Measurements from ENCODE around the gene MCM5.
"Not testable (repeated sequence)": the region's sequence is repeated elsewhere in the genome, so short reads cannot be mapped to it uniquely, and the experiment has no call there.

MCM5 gene

DNA sequence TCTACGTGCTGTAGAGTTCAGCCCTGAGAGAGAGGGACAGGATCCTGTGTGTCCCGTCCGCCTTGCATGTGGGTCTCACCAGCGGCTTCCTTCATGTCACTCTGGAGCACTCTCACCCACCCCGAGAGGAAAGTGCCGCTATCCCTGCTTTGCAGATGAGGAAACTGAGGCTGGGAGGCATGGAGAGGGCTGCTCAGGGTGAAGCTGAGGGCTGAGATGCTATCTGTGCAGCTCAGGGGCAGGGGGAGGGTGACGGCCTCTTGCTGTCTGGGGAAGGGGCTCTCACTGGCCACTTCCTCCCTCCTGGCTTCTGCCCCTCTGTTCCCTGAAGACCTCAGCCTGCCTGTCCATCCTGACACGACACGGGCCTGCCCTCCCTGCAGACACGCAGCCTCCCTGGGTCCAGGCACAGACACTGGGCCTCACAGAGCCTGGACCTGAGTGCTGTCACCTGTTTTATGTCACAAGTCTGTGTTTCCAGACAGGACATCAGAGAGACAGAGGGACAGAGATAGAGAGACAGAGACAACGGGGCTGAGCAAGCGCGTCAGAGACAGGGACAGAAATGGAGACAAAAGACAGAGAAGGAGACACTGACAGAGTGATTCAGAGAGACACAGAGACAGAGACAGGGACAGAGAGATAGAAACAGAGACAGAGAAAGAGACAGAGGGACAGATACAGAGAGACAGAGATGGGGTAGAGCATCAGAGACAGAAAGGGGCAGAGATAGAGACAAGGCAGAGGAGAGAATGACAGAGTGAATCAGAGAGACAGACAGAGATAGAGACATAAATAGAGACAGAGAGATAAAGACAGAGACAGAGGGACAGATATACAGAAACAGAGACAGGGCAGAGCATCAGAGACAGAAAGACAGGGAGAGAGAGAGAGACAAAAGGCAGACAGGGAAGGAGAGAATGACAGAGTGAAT, 53.1 kb downstream of the MCM5 start:
- no peak for DNase-seq

DNA sequence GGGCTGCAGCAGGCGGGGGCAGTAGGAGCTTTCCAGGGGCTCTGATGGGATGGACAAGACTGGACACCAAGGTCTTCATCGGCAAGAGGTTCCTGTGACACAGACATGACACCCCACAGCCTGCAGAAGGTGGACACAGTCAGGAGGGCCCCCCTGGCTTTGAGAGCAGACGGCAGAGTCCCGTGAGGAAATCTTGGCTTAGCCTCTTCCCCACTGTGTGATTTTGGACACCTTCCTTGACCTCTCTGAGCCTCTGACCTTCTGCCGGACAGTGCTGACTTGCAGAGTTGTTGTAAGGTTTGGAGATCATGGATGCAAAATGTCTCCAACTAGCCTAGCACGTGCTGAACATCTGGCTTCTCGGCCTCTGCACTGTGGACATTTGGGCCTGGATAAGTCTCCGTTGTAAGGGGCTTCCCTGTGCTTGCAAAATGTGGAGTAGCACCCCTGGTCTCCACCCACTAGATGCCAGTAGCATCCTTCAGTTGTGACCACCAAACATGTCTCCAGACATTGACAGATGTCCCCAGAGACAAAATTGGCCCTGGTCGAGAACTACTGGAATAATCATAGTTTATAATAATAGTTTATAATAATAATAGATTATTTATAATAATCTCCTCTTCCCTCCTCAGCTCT, 54.6 kb downstream of the MCM5 start:
- DNase-seq: no peak

DNA sequence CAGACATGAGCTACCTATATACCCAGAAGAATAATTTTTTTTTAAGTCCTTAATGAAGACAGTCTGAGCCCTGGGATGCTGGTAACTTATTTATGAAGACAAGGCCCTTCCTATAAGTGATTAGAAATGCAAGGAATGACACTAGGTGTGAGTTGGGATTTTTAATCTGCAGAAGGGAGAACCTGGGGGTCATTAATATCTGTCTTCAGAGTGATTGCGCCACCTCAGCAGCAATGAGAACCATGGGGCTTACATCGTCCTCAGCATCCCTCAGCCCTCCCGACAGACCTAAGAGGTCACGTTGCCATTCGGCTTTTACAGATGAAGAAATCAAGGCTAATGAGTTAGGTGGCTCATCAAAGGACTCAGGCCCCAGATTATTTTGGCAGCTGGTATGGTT, 55.6 kb downstream of the MCM5 start:
- DNase-seq: no peak

DNA sequence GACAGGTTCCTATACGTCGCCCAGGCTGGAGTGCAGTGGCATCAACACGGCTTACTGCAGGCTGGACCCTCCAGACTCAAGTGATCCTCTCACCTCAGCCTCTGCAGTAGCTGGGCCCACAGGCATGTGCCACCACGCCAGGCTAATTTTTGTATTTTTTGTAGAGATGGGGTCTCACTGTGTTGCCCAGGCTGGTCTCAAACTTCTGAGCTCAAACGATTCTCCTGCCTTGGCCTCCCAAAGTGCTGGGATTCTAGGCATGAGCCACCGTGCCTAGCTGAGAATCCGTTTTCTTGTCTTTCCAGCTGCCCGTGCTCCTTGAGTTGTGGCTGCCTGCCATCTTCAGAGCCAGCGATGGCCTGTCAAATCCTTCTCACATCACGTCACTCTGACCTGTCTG, 56.8 kb downstream of the MCM5 start:
- no peak for DNase-seq

DNA sequence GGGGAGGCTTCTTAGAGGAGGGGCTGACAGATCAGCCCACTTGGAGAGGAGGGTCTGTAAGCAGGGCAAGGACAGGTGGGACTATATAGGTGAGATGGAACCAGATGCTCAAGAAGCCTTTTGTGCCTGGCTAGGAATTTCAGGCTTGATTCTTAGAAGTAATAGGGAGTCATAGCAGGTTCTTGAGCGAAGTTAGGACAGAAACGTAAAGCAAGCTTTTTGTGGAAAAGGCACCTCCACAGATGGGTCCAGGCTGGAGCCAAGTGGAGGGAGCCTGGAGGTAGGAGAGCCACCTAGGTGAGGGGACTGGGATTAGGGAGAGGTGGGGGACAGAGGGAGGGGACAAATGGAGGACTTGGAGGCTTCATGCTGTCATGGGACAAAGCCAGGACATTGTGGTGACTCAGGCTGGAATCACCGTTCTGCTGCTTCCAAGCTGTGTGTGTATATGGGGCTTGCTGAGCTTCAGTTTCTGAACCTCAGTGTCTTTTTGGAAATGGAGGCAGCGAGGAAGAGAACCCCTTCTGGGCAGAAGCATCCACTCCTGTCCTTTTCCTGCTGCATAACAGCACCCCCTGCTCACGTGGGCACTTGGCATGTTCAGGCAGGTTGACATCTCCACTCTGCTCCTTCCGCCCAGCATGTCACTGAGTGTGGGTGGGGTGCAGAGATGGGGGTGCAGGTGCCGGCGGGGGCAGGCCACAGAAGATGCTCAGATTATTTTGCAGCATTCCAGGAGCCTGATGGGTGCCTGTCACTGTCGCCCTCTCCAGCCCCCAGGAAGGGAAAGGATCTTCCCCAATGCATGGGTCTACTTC, 58.0 kb downstream of the MCM5 start:
- no peak for DNase-seq

DNA sequence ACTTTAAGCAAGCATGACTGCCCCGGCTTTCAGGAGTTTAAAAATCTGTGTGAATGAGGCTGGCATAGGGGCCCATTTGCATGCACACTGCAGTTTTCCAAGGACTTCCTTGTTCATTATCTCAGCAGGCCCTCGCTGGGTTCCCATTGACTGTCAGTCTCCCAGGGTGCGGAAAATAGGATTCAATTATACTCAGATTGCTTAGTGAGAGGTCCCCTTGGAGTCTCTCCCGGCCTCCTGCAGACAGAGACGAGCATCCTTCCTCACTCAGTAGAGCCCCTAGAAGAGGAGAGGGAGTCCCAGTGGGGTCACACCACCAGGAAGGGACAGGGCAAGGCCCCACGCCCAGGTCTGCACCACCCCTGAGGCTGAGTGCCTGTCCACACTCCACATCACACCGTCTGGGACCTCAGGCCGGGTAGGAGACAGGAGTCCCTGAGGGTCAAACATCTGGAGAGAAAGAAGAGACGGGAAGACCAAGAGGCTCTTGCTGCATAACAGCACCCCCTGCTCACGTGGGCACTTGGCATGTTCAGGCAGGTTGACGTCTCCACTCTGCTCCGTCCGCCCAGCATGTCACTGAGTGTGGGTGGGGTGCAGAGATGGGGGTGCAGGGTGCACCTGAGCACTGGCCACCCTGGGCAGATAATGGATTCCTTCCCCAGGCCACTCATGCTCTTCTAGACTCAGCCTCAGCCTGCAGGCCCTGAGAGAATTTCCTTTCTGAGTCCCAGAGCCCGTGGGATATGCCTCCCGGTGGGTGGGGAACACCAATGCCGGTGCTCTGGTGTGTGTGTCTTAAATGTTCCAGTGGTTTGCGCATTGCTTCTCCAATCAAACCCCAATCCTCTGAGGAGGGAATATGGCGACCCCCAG, 58.8 kb downstream of the MCM5 start:
- no peak for DNase-seq

DNA sequence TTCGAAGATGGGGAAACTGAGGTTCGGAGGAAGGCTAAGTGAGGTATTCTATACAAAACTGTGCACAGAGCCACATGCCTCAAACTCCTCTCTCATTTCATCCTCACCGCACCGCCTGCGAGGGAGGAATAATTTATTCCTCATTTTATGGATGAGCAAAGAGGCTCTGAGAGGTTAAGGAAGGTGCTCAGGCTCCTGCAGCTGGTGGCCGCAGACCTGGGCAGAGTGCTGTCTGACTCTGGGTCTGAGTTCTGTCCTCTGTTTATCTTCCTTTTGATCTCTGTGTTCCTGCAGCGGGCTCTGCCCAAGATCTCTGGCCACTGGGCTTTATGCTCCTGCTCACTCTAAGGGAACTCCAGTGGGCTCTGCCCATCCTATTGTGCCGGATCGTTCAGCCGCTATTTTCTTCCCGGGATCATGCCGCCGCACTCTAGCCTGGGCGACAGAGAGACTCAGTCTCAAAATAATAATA, 59.5 kb downstream of the MCM5 start:
- no peak for DNase-seq

DNA sequence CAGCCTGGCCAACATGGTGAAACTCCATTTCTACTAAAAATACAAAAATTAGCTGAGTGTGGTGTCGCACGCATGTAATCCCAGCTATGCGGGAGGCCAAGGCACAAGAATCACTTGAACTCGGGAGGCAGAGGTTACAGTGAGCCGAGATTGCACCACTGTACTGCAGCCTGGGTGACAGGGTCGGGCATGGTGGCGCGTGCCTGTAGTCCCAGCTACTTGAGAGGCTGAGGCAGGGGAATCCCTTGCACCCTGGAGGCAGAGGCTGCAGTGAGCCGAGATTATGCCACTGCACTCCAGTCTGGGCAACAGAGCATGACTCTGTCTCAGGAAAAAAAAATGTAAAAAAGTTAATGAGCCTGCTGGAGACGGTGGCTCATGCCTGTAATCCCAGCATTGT, 60.0 kb downstream of the MCM5 start:
- DNase-seq: not testable (repeated sequence)

DNA sequence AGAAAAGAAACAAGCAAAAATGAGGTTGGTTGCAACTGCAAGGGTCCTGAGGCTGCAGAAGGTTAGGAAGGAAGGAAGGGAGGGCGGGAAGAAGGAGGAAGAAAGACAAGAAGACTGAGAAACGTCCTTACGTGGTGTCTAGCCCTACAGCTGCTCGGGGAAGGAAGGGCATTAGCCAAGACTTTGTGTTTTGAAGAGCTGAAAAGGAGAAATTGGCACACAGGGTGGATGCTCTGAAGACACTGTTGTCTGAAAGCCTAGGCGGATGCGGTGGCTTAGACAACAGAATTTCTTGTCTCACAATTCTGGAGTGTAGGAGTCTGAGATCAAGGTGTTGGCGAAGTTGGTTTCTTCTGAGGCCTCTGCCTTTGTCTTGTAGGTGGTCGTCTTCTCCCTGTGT, 60.7 kb downstream of the MCM5 start:
- no peak for DNase-seq

DNA sequence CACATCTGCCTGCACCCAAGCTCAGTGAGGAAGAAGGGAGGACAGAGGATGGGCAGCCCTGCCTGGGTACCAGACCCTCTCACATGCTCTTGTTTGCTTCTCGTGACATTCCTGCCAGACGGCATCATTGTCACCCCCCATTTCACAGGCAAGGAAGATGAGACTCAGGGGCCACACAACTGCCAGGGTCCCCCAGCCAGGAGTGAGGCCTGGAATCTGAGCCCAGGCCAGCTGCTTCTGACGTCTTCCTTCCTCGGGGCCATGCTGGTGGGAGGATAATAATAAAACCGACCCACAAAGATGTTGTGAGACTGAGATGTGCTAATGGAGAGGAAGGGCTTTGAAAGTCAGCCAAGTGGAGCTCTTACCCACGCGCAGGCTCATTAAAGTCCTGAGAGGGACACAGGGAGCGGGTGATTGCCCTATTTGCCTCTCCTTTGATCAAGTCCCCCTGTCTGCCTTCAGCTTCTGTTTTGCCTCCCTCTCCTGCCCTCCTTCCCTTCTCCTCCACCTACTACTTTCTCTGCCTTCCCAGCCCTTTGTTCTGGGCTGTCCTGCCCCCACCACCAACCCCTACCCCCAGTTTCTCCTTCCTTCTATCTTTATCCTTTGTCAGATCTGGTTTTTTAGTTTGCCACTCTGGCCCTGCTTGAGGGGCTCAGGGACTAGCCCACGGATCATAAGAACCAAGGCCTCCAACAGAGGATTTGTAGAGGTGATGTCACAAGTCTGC, 62.7 kb downstream of the MCM5 start:
- DNase-seq: no peak

DNA sequence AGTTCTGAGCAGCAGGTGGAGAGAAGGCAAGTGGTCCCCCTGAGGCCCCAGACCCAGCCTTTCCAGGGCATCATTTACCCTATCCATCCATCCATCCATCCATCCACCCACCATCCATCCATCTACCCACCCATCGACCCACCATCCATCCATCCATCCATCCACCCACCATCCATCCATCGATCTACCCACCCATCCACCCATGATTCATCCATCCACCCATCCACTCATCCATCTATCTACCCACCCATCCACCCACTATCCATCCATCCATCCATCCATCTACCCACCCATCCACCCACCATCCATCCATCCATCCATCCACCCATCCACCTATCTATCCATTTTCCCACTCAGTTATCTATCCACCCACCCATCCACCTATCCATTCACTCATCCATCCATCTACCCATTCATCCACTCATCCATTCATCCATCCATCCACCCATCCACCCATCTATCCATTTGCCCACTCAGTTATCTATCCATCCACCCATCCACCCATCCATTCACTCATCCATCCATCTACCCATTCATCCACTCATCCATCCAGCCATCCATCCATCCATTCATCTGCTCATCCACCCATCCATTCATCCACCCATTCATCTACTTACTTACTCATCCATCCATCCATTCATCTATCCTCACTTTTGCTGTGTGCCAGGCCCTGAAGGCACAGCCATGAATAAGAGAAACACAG, 63.4 kb downstream of the MCM5 start:
- no peak for DNase-seq

DNA sequence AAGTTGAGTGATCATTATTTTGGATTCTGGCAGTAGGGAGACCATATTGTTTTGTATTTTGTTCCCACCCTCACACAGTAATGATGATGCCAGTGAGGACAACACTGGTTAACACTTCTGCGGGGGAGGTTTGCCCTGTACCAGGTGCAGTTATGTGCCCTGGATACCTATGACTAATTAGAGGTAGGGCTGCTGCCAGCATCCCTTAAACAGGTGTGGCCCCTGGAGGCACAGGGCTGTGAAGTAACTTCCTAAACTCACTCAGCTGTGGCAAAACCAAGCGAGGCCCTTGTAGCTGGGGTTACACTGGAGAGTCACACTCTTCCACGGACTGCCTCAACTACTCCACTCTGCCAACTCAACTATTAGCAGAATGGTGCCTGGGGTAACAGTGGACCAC, 64.5 kb downstream of the MCM5 start:
- no peak for DNase-seq

DNA sequence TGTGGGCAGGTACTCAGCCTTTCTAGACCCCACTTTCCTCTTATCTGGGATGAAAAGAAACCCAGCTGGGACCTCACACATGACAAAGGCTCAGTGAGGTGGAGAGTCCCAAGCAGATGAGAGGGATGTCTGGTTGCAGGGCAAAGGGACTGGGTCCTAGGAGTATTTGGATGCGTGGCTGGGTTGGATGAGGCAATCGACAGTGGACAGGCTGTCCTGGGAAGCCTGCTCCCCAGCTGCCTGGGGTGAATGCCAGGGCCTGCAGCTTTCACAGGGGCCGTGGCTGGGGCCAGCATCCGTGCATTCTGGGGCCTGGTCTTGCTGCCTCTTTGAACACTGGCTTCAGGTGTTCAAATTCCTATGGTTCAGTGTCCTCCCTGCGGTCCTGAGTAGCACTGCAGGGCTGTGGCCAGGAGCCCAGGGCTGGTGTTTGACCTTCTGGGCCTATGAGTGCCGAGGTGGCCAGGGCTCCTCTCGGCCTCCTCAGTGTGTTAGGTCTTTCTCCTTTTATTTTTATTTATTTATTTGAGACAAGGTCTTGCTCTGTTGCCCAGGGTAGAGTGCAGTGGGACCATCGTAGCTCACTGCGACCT, 65.3 kb downstream of the MCM5 start:
- DNase-seq: no peak

DNA sequence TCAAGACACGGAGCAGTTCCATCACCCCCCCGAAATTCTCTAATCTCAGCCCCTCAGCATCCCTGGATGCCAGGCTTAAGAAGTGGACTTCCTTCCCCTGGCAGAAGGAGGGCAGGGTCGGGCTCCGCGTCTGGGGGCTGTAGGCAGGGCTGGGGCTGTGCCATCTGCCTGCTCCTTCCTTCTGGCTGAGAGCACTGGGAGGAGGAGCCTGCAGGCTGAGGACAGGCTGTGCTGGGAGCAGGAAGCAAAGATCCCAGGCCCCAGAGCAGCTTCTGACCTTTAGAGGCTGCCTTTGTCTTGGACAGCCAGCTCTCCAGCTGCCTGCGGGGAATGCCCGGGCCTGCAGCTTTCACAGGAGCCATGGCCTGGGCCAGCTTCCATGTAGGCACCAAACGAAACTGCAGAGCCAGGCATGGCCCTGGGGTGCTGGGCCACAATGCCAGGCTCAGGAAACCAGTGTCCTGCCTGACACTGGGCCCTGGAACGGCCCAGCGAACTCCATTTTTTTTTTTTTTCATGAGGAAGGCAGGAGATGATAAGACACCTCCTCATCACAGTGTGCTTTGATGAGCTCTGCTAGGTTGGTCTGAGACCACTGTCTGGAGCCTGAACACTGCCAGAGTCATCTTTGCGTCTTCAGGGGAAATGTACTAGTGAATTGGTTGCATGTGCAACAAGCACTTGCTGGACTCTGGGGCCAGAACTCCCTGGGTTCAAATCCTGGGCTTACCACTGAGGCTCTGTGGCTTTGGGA, 67.9 kb downstream of the MCM5 start:
- no peak for DNase-seq

DNA sequence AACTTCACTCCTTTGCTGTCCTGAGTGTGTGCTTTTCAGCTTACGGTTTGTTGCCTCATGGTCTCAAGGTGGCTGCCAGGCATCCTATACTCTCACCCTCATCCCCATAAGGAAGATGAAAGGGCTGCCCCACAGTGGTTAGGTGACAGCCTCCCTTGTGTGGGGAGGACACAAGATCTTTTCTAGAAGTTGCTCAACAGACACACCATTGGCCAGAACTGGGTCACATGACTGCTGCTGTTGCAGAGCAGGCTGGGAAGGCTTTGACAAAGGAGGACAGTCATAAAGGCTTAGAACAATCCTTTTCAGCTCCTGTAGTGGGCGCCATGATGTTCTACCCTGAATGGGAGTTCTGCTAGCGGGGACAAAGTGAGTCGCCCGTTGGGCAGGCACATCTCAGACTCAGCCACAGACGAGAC, 71.0 kb downstream of the MCM5 start:
- DNase-seq: no peak

DNA sequence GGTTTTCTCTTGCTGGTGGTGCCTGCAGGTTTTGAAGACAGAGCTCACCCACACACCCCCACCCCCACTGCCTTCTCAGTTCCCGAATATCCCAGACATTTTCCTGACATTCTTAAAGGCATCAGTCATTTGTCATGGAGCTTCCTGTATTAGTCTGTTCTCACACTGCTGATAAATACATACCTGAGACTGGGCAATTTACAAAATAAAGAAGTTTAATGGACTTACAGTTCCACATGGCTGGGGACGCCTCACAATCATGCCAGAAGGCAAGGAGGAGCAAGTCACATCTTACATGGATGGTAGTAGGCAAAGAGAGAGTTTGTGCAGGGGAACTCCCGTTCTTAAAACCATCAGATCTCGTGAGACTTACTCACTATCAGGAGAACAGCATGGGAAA, 71.6 kb downstream of the MCM5 start:
- DNase-seq: not testable (repeated sequence)

DNA sequence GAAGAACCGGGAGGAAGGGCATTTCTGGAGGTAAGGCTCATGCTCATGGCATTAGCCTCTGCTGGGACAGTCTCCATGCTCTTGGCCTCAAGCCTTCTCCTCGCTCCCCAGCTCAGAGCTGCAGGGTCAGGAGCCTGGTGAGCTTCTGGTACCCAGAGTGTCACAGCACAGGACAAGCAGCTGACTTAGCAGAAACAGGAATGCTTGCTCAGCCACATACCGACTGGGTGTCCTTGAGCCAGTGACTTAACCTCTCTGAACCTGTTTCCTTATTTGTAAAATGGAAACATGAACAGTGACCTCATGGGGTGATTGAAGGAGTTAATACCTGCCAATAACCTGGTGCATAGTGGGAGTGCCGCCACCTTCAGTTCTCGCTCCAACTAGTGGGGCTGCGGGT, 72.5 kb downstream of the MCM5 start:
- no peak for DNase-seq

DNA sequence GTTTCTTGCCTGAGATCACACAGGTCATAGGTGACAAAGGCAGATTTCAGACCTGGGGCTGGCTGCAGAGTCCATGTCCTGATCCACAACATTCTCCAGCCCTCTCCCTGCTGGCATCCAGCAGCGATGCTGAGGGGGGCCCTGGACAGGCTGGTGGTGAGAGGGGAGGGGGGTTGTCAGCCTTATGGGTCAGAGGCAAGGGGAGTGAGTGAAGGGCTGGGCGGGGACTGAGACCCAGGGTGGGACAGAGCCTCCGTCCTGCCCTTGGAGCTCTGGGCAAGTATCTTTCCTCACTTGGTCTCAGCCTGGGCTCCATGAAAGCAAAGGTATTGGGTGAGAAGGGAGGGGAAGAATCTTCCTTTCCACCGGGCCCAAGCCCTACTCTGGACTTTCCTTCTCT, 74.0 kb downstream of the MCM5 start:
- DNase-seq: no peak
